Measurements from ENCODE around the gene CLIC3.

Gene CLIC3

DNA sequence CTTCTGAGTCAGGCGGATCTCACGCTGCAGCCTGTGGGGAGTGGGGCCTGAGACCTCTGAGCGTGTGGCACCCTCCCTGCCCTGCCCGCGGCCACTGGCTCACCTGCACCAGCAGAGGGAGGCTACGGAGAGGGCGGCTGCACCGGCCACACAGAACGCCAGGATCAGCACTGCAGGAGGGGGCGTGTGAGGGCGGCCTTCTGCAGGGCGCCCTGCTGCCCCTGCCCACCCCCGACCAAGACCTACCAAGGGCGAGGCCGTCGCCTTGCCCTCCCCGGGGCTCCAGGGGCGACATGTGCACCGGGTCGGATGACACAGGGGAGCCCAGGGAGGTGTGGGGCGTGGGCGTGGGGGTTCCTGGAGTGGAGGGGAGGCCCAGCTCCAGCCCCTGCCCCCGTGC, 44.2 kb upstream of the CLIC3 start:
- Histone ChIP-seq H3K79me2 (ENCODE audit: insufficient read depth, low read length) (no peaks in the 10 kb centered on the region), H3K4me3 (ENCODE audit: low read depth in 1 of 2, low read length in 2 of 2) (no peak overlapping the region), H3K9me3 (ENCODE audit: insufficient read depth, low read length, severe bottlenecking) (no peaks in the 10 kb centered on the region), H3K27ac (ENCODE audit: low read length) (no peak overlapping the region), H3K4me2 (ENCODE audit: insufficient read depth, low read length) (no peak overlapping the region), H3K4me1 (ENCODE audit: insufficient read depth, low read length) (no peaks in the 10 kb centered on the region), H3K36me3 (ENCODE audit: insufficient read depth, low read length) (no peaks in the 10 kb centered on the region), H3K27me3 (ENCODE audit: insufficient read depth, low read length, poor library complexity) (peaks cover 20% of the 10 kb centered on the region), H3K9ac (ENCODE audit: low read depth, low read length) (no peak overlapping the region), H4K20me1 (ENCODE audit: insufficient read depth, low read length) (peaks cover 25% of the 10 kb centered on the region; the same call in 1 of the 2 replicates), H2AFZ (ENCODE audit: low read depth, low read length) (no peak overlapping the region)
- no peak for DNase-seq
- TF ChIP-seq CTCF (IDR thresholded peaks at IDR 0.05; ENCODE audit: borderline replicate concordance, extremely low read depth, low read length, poor library complexity, severe bottlenecking) (no peak), EZH2 (IDR thresholded peaks at IDR 0.05; ENCODE audit: borderline replicate concordance, low read depth, low read length, severe bottlenecking) (no peak)
- no peak for ATAC-seq (ENCODE audit: insufficient read depth, low read depth)

DNA sequence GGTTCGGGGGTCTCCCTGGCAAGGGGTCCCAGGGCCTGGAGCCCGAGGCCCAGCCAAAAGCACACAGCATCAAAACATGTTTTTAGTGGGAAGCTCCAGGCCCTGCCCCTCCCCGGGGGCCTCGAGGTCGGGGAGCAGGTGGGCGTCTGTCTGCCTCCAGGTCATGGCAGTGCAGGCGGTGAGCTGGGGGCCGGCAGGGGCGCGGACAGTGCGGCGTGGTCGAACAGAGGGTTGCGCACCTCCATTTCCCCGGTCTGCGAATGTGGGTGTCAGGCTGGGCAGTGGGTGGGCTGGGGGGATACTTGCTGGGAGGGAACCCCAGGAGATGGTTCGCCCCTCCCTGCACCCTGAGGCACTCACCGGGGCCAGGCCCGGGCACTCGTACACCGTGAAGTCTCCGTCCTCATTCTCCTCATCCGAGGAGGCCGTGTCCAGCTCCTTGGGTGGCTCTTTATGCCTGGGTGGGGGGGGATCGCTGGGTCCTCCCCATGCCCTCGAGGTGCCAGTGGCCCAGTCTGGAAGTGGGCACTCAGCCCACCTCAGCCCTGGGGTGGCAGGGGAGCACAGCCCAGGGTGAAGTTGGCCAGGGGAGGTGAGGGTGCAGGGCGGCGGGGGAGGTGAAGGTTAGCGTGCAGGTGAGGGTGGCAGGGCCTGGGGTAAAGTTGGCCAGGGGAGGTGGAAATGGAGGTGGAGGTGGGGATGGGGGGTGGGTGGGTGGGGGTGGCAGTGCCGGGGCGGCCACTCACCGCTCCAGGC, 43.4 kb upstream of the CLIC3 start:
- no peak overlapping the region for H2AFZ ChIP-seq (ENCODE audit: low read depth, low read length)
- no peak for ATAC-seq (ENCODE audit: insufficient read depth, low read depth)
- no peak overlapping the region for H3K4me2 ChIP-seq (ENCODE audit: insufficient read depth, low read length)
- H3K4me1 ChIP-seq (ENCODE audit: insufficient read depth, low read length), result peaks cover 6% of the 10 kb centered on the region
- no peak for DNase-seq
- H4K20me1 ChIP-seq (ENCODE audit: insufficient read depth, low read length), result peaks cover 25% of the 10 kb centered on the region
- H3K9ac ChIP-seq (ENCODE audit: low read depth, low read length), result no peak overlapping the region
- H3K79me2 ChIP-seq (ENCODE audit: insufficient read depth, low read length), result no peaks in the 10 kb centered on the region
- no peaks in the 10 kb centered on the region for H3K9me3 ChIP-seq (ENCODE audit: insufficient read depth, low read length, severe bottlenecking)
- TF ChIP-seq EZH2 (IDR thresholded peaks at IDR 0.05; ENCODE audit: borderline replicate concordance, low read depth, low read length, severe bottlenecking), result no peak
- TF ChIP-seq CTCF (IDR thresholded peaks at IDR 0.05; ENCODE audit: borderline replicate concordance, extremely low read depth, low read length, poor library complexity, severe bottlenecking), result no peak
- peaks cover 16% of the 10 kb centered on the region for H3K27me3 ChIP-seq (ENCODE audit: insufficient read depth, low read length, poor library complexity)
- H3K4me3 ChIP-seq (ENCODE audit: low read depth in 1 of 2, low read length in 2 of 2), result no peak overlapping the region
- no peak overlapping the region for H3K27ac ChIP-seq (ENCODE audit: low read length)
- H3K36me3 ChIP-seq (ENCODE audit: insufficient read depth, low read length), result no peaks in the 10 kb centered on the region

- H3K27ac ChIP-seq (ENCODE audit: low read length), result no peak overlapping the region
- H3K9ac ChIP-seq (ENCODE audit: low read depth, low read length), result no peak overlapping the region
- ATAC-seq (ENCODE audit: insufficient read depth, low read depth) (no peak), DNase-seq (no peak)
- H4K20me1 ChIP-seq (ENCODE audit: insufficient read depth, low read length), result peaks cover 21% of the 10 kb centered on the region
- H3K79me2 ChIP-seq (ENCODE audit: insufficient read depth, low read length), result no peaks in the 10 kb centered on the region
- no peak overlapping the region for H3K4me2 ChIP-seq (ENCODE audit: insufficient read depth, low read length)
- no peaks in the 10 kb centered on the region for H3K36me3 ChIP-seq (ENCODE audit: insufficient read depth, low read length)
- peaks cover 13% of the 10 kb centered on the region for H3K27me3 ChIP-seq (ENCODE audit: insufficient read depth, low read length, poor library complexity)
- no peak overlapping the region for H2AFZ ChIP-seq (ENCODE audit: low read depth, low read length)
- TF ChIP-seq CTCF (IDR thresholded peaks at IDR 0.05; ENCODE audit: borderline replicate concordance, extremely low read depth, low read length, poor library complexity, severe bottlenecking), result no peak
- no peak for TF ChIP-seq EZH2 (IDR thresholded peaks at IDR 0.05; ENCODE audit: borderline replicate concordance, low read depth, low read length, severe bottlenecking)
- no peak overlapping the region for H3K4me3 ChIP-seq (ENCODE audit: low read depth in 1 of 2, low read length in 2 of 2)
- H3K4me1 ChIP-seq (ENCODE audit: insufficient read depth, low read length), result peaks cover 11% of the 10 kb centered on the region
- no peaks in the 10 kb centered on the region for H3K9me3 ChIP-seq (ENCODE audit: insufficient read depth, low read length, severe bottlenecking)
Observed at GRCh38 chr9:137038916-137039315, 42.5 kb upstream of the CLIC3 start.

All from DND-41 (cell line).